Right ventricle myocardium inferior (tissue), 1 donor: ENCODE measurements around the gene PNPLA3. TPM values are rescaled to one million over a fixed set of nuclear protein-coding genes. Genes with fewer than 3 reads are reported as not detected.
A peak's percentile ranks its signal among the peaks of the same experiment; 100 is the strongest.

Experiments
- ATAC-seq: fragments of 200-7000 bp; cut with Tn5 transposase; one replicate; pipeline ENCODE4 v1.9.1; 2020; ENCODE audit warnings: mild to moderate bottlenecking, moderate library complexity
- DNase-seq: peaks from one replicate; pipeline ENCODE4 v3.0.0; 2021; ENCODE audit errors: missing footprints
- intact Hi-C: fragments of 100-400 bp; cut with DNase I; formaldehyde crosslinking; loops from one replicate; pipeline ENCODE4 v1.11.0; 2022
- total RNA-seq: library from RNA; stranded (reverse); fragmentation: NEBNext Ultra II Directional; extraction: Animal tissue kit (Norgen Biotek cat#: 25700); gene quantifications from one replicate; pipeline ENCODE4 v1.2.1, GENCODE V29; 2021
- donor health status: DM: no; HTN: yes; CAD: no; lungs with severe emphysema.

The PNPLA3 gene
- total RNA-seq, 1 donor from 2014 or later: 0.46 TPM

GRCh38 chr22:43978558-43978957 lies 55.0 kb downstream of the PNPLA3 start:
- ATAC-seq: no peak
- intact Hi-C loops: no loop called here

GRCh38 chr22:43980579-43980978 lies 57.0 kb downstream of the PNPLA3 start:
- intact Hi-C loops: no loop called here
- DNase-seq (no peak), ATAC-seq (no peak)

More at GRCh38 chr22:43978558-43978957, 55.0 kb downstream of the PNPLA3 start:
- DNase-seq: no peak

GRCh38 chr22:43980996-43981395 lies 57.4 kb downstream of the PNPLA3 start:
- intact Hi-C loops: no loop called here
- ATAC-seq: no peak
- DNase-seq: no peak

- DNase-seq: no peak
- no peak for ATAC-seq
- intact Hi-C loops: no loop called here
Measured at GRCh38 chr22:43983808-43984207, 60.2 kb downstream of the PNPLA3 start.

GRCh38 chr22:43985532-43985931 lies 61.9 kb downstream of the PNPLA3 start:
- no peak for ATAC-seq
- intact Hi-C loops: no loop called here
- no peak for DNase-seq

- DNase-seq (no peak), ATAC-seq (no peak)
- intact Hi-C loops: no loop called here
Measured at GRCh38 chr22:43988116-43988820, 64.7 kb downstream of the PNPLA3 start.

- DNase-seq (no peak), ATAC-seq (no peak)
- intact Hi-C loops: no loop called here
Measured at GRCh38 chr22:43988960-43989359, 65.4 kb downstream of the PNPLA3 start.

GRCh38 chr22:43990044-43990443 lies 66.4 kb downstream of the PNPLA3 start:
- ATAC-seq (no peak), DNase-seq (no peak)
- intact Hi-C loops: loop anchor here (10.0 kb wide), 2 partner anchors 335 to 375 kb away; no protein-coding TSS in a partner anchor

GRCh38 chr22:43991316-43992020 lies 67.9 kb downstream of the PNPLA3 start:
- ATAC-seq: no peak

GRCh38 chr22:43992331-43992821 lies 68.8 kb downstream of the PNPLA3 start:
- intact Hi-C loops: loop anchor here (10.0 kb wide), 2 partner anchors 332 to 372 kb away; no protein-coding TSS in a partner anchor
- DNase-seq (no peak), ATAC-seq (no peak)

More at GRCh38 chr22:43991316-43992020, 67.9 kb downstream of the PNPLA3 start:
- no peak for DNase-seq
- intact Hi-C loops: loop anchor here (10.0 kb wide), 2 partner anchors 333 to 373 kb away; no protein-coding TSS in a partner anchor

GRCh38 chr22:43993072-43993760 lies 69.6 kb downstream of the PNPLA3 start:
- DNase-seq (no peak), ATAC-seq (peak; percentile 70)
- intact Hi-C loops: loop anchor here (1.0 to 10.0 kb wide), 3 partner anchors 332 to 633 kb away; no protein-coding TSS in a partner anchor

- intact Hi-C loops: loop anchor here (2.0 to 10.0 kb wide), 3 partner anchors 91 to 371 kb away; no protein-coding TSS in a partner anchor
- no peak for ATAC-seq
Measured at GRCh38 chr22:43994006-43994405, 70.4 kb downstream of the PNPLA3 start.

GRCh38 chr22:43994416-43994815 lies 70.8 kb downstream of the PNPLA3 start:
- DNase-seq (no peak), ATAC-seq (no peak)
- intact Hi-C loops: loop anchor here (2.0 to 10.0 kb wide), 3 partner anchors 90 to 370 kb away; no protein-coding TSS in a partner anchor

More at GRCh38 chr22:43994006-43994405, 70.4 kb downstream of the PNPLA3 start:
- DNase-seq: no peak

GRCh38 chr22:43995057-43995685 lies 71.6 kb downstream of the PNPLA3 start:
- ATAC-seq: no peak
- intact Hi-C loops: loop anchor here (2.0 to 10.0 kb wide), 3 partner anchors 90 to 370 kb away; no protein-coding TSS in a partner anchor
- no peak for DNase-seq

- no peak for ATAC-seq
- no peak for DNase-seq
- intact Hi-C loops: loop anchor here (2.0 to 10.0 kb wide), 3 partner anchors 89 to 369 kb away; no protein-coding TSS in a partner anchor
Measured at GRCh38 chr22:43995798-43996169, 72.2 kb downstream of the PNPLA3 start.

- ATAC-seq (no peak), DNase-seq (peak; percentile 88)
- intact Hi-C loops: loop anchor here (10.0 kb wide), 2 partner anchors 328 to 368 kb away; no protein-coding TSS in a partner anchor
Measured at GRCh38 chr22:43996170-43996980, 72.8 kb downstream of the PNPLA3 start.

- intact Hi-C loops: loop anchor here (10.0 kb wide), 2 partner anchors 328 to 368 kb away; no protein-coding TSS in a partner anchor
- no peak for DNase-seq
- ATAC-seq: no peak
Measured at GRCh38 chr22:43996981-43997265, 73.3 kb downstream of the PNPLA3 start.
